ENCODE data around the gene DPP10. TPM values are rescaled to one million over a fixed set of nuclear protein-coding genes. Genes with fewer than 3 reads are reported as not detected.

Gene DPP10
- total RNA-seq, 2 experiments from 2014 or later: not detected

DNA sequence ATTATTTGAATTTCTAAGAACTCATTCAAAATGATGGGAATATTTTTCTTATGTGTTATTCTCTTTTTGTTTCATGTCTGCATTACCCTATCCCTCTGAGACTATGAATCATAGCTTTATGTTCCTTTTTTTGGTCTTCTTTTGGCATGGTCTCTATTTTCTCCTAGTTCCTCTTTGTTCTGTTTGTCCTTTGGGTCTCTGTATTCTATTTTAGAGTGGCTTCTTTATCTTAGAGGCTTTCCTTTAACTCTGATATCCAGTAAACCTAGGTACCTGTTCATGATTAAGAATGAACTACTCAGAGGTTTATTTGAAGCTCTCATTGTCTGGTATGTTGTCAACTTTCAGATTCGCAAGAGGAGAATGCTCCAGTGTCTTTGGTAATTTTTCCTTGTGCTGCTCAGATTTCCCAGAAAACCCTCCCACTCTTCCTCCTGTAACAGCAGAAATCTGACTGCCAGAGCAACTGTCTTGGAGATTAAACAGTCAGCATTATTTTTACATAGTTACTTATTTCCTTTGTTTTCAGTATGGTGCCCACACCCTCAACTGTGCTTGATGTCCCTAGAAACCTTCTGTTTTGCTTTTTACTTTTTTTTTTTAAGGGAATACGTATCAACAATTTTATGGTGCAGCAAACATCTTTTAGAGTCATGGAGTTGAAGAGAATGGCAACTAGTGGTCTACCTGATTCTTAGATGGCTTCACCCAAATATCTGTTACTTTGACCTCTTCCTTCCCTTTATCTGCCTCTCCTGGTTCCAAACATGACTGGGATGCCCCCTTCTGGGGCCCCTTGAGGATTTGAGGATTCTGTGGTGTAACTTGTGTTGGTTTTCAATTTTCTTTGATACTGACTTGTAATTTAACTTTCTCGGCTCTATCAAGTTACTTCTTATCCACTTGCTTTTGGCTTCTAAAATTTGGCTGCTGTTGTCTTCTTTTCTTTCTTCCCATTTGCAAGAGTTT, 92.0 kb downstream of the DPP10 start:
- Mint-ChIP-seq H3K27me3 (peaks cover 2% of the 10 kb centered on the region), H3K36me3 (ENCODE audit: low read depth) (no peaks in the 10 kb centered on the region), H3K9me3 (no peaks in the 10 kb centered on the region), H3K4me3 (no peak overlapping the region), H3K4me1 (ENCODE audit: low read depth) (no peaks in the 10 kb centered on the region), H3K27ac (no peak overlapping the region)
- no peak for ATAC-seq
- ChIA-PET CTCF (no interaction called here), POLR2A (no interaction called here)
- TF ChIP-seq, protein P1, sequence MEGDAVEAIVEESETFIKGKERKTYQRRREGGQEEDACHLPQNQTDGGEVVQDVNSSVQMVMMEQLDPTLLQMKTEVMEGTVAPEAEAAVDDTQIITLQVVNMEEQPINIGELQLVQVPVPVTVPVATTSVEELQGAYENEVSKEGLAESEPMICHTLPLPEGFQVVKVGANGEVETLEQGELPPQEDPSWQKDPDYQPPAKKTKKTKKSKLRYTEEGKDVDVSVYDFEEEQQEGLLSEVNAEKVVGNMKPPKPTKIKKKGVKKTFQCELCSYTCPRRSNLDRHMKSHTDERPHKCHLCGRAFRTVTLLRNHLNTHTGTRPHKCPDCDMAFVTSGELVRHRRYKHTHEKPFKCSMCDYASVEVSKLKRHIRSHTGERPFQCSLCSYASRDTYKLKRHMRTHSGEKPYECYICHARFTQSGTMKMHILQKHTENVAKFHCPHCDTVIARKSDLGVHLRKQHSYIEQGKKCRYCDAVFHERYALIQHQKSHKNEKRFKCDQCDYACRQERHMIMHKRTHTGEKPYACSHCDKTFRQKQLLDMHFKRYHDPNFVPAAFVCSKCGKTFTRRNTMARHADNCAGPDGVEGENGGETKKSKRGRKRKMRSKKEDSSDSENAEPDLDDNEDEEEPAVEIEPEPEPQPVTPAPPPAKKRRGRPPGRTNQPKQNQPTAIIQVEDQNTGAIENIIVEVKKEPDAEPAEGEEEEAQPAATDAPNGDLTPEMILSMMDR (IDR thresholded peaks at IDR 0.05): no peak
- no peak for DNase-seq
- intact Hi-C loops (cut with micrococcal nuclease): no loop called here

DNA sequence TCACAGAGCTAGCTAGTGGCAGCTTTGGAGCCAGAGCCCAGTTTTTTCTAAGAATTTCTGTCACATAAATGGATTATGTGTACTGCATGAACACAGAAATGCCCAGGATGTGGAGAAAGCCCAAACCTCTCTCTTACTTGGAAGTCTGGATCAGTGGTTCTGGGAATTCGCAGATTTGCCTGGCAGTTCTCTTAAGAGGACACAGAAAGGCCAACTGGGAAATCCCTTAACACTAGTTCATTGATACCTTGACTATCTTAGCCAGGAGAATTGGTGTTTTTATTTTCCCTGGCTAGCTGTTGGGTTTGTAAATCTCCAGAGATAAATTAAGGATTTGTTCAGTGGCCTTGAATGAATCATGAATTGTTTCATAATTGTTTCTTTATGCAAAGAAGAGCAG, 95.3 kb downstream of the DPP10 start:
- Mint-ChIP-seq H3K4me1 (ENCODE audit: low read depth) (no peaks in the 10 kb centered on the region), H3K27ac (no peak overlapping the region), H3K9me3 (no peaks in the 10 kb centered on the region), H3K27me3 (no peaks in the 10 kb centered on the region), H3K36me3 (ENCODE audit: low read depth) (no peaks in the 10 kb centered on the region), H3K4me3 (no peak overlapping the region)
- intact Hi-C loops (cut with micrococcal nuclease): no loop called here
- POLR2A ChIA-PET: no interaction called here
- ATAC-seq (no peak), DNase-seq (no peak)
- TF ChIP-seq, protein P1 (IDR thresholded peaks at IDR 0.05): no peak
- CTCF ChIA-PET: interaction anchor here (1.3 kb wide), 1 partner anchor 8 kb away, joined by 3 read pairs; no protein-coding TSS in a partner anchor

DNA sequence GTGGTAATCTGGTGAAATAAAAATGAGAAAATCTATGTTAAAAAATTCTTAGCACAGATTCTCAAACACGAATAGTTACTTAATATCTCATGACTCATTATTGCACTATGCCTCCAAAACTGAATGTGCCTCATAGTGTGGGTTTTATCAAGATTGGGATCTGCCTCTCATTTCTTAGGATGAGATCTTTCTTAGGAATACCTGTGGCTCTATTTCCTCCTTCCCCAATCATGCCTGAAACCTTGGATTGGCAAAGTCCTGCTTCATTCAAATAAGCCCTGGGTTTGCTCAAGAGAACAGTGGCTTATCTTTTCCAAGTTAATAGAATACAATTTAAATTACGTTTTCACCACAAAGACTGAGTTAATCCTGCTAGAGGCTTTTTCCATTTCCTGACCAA, 100.3 kb downstream of the DPP10 start:
- TF ChIP-seq, protein P1 (IDR thresholded peaks at IDR 0.05): no peak
- no peak for ATAC-seq
- Mint-ChIP-seq H3K27me3 (no peaks in the 10 kb centered on the region), H3K9me3 (no peaks in the 10 kb centered on the region), H3K27ac (no peak overlapping the region), H3K4me1 (ENCODE audit: low read depth) (peaks cover 3% of the 10 kb centered on the region), H3K4me3 (no peak overlapping the region), H3K36me3 (ENCODE audit: low read depth) (no peaks in the 10 kb centered on the region)
- DNase-seq: no peak
- ChIA-PET CTCF (no interaction called here), POLR2A (no interaction called here)
- intact Hi-C loops (cut with micrococcal nuclease): no loop called here

DNA sequence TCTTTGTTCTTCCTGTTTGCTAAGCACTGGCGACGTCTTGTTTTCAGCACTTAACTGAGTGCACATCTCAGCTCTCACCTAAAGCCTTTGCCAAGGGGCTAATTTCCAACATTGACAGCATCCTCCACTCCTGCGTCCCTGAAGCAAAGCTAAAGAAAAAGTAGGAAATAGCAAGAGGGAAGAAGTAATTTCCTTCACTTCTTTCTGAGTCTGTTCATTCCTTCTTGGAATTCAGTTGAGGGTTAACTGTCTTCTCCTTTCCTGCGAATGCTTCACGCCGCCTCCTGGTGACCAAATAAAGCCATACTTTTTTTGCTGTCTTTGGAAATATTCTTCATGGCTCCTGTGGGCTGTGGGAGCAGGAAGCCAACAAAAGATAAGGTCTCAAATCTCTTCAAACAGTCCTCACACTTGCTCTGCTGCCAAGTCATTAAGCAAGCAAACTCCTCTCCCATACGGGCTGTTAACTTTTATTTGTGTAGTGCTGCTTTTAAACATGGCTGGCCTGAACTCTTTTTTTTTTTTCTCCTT, 100.9 kb downstream of the DPP10 start:
- Mint-ChIP-seq H3K4me1 (ENCODE audit: low read depth) (peaks cover 3% of the 10 kb centered on the region), H3K27me3 (no peaks in the 10 kb centered on the region), H3K27ac (no peak overlapping the region), H3K36me3 (ENCODE audit: low read depth) (no peaks in the 10 kb centered on the region), H3K4me3 (no peak overlapping the region), H3K9me3 (no peaks in the 10 kb centered on the region)
- intact Hi-C loops (cut with micrococcal nuclease): no loop called here
- ChIA-PET CTCF (no interaction called here), POLR2A (no interaction called here)
- TF ChIP-seq, protein P1 (IDR thresholded peaks at IDR 0.05): no peak
- no peak for ATAC-seq
- DNase-seq: no peak

DNA sequence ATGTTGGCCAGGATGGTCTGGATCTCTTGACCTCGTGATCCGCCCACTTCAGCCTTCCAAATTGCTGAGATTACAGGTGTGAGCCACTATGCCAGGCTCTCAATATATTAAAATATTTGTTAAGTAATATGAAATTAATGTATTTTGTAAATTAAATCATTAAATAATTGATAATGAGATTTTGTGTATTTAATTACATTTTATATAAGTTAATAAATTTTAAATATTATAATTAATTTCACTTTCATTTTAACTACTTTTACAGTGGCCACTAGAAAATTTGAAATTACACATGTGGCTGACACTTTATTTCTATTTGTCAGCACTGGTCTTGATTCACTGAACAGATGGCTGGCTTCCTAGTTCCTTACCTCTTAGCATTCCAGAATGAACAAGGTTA, 102.6 kb downstream of the DPP10 start:
- TF ChIP-seq, protein P1 (IDR thresholded peaks at IDR 0.05): no peak
- ChIA-PET CTCF (no interaction called here), POLR2A (no interaction called here)
- ATAC-seq: no peak
- no peak overlapping the region for H3K4me3 Mint-ChIP-seq
- peaks cover 3% of the 10 kb centered on the region for H3K4me1 Mint-ChIP-seq (ENCODE audit: low read depth)
- intact Hi-C loops (cut with micrococcal nuclease): no loop called here
- H3K27me3 Mint-ChIP-seq: no peaks in the 10 kb centered on the region
- no peak overlapping the region for H3K27ac Mint-ChIP-seq
- H3K9me3 Mint-ChIP-seq: no peaks in the 10 kb centered on the region
- no peak for DNase-seq
- no peaks in the 10 kb centered on the region for H3K36me3 Mint-ChIP-seq (ENCODE audit: low read depth)

Measured in activated CD8-positive, alpha-beta T cell treated with anti-CD3 and anti-CD28 coated beads for 36 hours (primary cell).